HCT116 (cell line): ENCODE results near the gene ZNF469. TPM values are rescaled to one million over a fixed set of nuclear protein-coding genes. Genes with fewer than 3 reads are reported as not detected.

Experiments used
- ATAC-seq: fragments of 200-7000 bp; cut with Tn5 transposase; 2 replicates; pipeline ENCODE4 v1.9.1; 2020; ENCODE audit warnings: mild to moderate bottlenecking, moderate library complexity
- BruUV-seq: library from RNA; stranded (reverse); fragments of 400-500 nt; replicated peaks from 2 replicates; lab custom pipeline; 2021; lab: Mats Ljungman, UMichigan
- CTCF ChIA-PET: fragments of 300-600 bp; sonication (Branson Sonifier 250); formaldehyde crosslinking; loops from one replicate; lab custom pipeline; 2021; ENCODE audit warnings: antibody characterized with exemption; lab: Charles Lee
- POLR2A ChIA-PET: fragments of 300-600, 350-600 bp; sonication (Branson Sonifier 250); formaldehyde crosslinking; loops from one replicate; lab custom pipeline; 2021; ENCODE audit warnings: antibody characterized with exemption; lab: Charles Lee
- RAD21 ChIA-PET, 2 experiments: fragments of 300-600 bp; sonication (Branson Sonifier 250); formaldehyde crosslinking; loops; one replicate each; lab custom pipeline; 2023; ENCODE audit warnings: low total read pairs in 2 of 2; ENCODE audit not compliant: uncharacterized antibody in 2 of 2, unreplicated experiment in 2 of 2, low non-redundant PET in 1 of 2; lab: Charles Lee
- DNase-seq: peaks from one replicate; pipeline ENCODE4 v3.0.0-alpha.2; 2010; ENCODE audit warnings: low read depth, low spot score
- H2AFZ ChIP-seq: fragments of 200-600 bp; shearing (Covaris generic), sonication (generic); 2 replicates; pipeline ENCODE4 v1.6.1; 2017; ENCODE audit warnings: low read depth, mixed run types, mixed read lengths, antibody characterized with exemption, low read length; ENCODE audit not compliant: poor library complexity, severe bottlenecking
- H3K27ac ChIP-seq: 2 replicates; pipeline ENCODE4 v1.5.1; 2012; ENCODE audit warnings: low read depth, low read length
- H3K27me3 ChIP-seq: fragments of 200-600 bp; sonication (generic); 2 replicates; pipeline ENCODE4 v1.6.1; 2016; ENCODE audit warnings: mixed run types, low read length, mixed read lengths; ENCODE audit not compliant: insufficient read depth
- H3K36me3 ChIP-seq, 2 experiments: fragments of 200-500 bp in 1 of 2; fragments of 200-600 bp in 1 of 2; sonication (Bioruptor generic) in 1 of 2; sonication (generic) in 1 of 2; 2 replicates each; pipeline versions ENCODE4 v1.5.1 to v1.6.1; 2014 to 2016; ENCODE audit warnings: low read length in 2 of 2, inconsistent platforms in 1 of 2, mixed read lengths in 1 of 2, mixed run types in 1 of 2; ENCODE audit not compliant: insufficient read depth in 2 of 2, control insufficient read depth in 1 of 2
- H3K4me1 ChIP-seq, 2 experiments: fragments of 200-600 bp in 1 of 2; sonication (generic) in 1 of 2; 2 replicates each; pipeline versions ENCODE4 v1.5.1 to v1.6.1; 2012 to 2017; ENCODE audit warnings: low read length in 2 of 2, inconsistent platforms in 1 of 2, mild to moderate bottlenecking in 1 of 2, mixed read lengths in 1 of 2, mixed run types in 1 of 2, moderate library complexity in 1 of 2; ENCODE audit not compliant: insufficient read depth in 2 of 2, control insufficient read depth in 1 of 2
- H3K4me2 ChIP-seq: fragments of 200-600 bp; sonication (generic); 2 replicates; pipeline ENCODE4 v1.6.1; 2017; ENCODE audit warnings: mixed run types, low read length, mixed read lengths
- H3K4me3 ChIP-seq, 2 experiments: fragments of 200-600 bp in 1 of 2; sonication (generic) in 1 of 2; replicated peaks in 1 of 2; 2 replicates each; pipeline ENCODE4 v1.5.1; 2011 to 2016; ENCODE audit warnings: low read length in 2 of 2, control low read depth in 1 of 2, low read depth in 1 of 2, mild to moderate bottlenecking in 1 of 2, mixed read lengths in 1 of 2, mixed run types in 1 of 2
- H3K79me2 ChIP-seq: fragments of 200-600 bp; sonication (generic); 2 replicates; pipeline ENCODE4 v1.6.1; 2017; ENCODE audit warnings: mild to moderate bottlenecking, mixed run types, low read length, moderate library complexity, mixed read lengths; ENCODE audit not compliant: insufficient read depth
- H3K9ac ChIP-seq: fragments of 200-600 bp; sonication (generic); 2 replicates; pipeline ENCODE4 v1.6.1; 2016; ENCODE audit warnings: low read length, mixed read lengths
- H3K9me2 ChIP-seq: fragments of 200-600 bp; sonication (generic), shearing (Covaris generic); 2 replicates; pipeline ENCODE4 v1.6.1; 2017; ENCODE audit warnings: mixed run types, mild to moderate bottlenecking, moderate library complexity; ENCODE audit not compliant: insufficient read depth
- H3K9me3 ChIP-seq, 2 experiments: fragments of 200-500 bp in 1 of 2; fragments of 200-600 bp in 1 of 2; sonication (Bioruptor generic) in 1 of 2; sonication (generic) in 1 of 2; 2 replicates each; pipeline ENCODE4 v1.6.1; 2014 to 2017; ENCODE audit warnings: low read length in 2 of 2, mixed read lengths in 2 of 2, inconsistent platforms in 1 of 2, low read depth in 1 of 2, mild to moderate bottlenecking in 1 of 2, mixed run types in 1 of 2, moderate library complexity in 1 of 2; ENCODE audit not compliant: control insufficient read depth in 1 of 2, insufficient read depth in 1 of 2
- H4K20me1 ChIP-seq: fragments of 200-600 bp; sonication (generic), shearing (Covaris generic); 2 replicates; pipeline ENCODE4 v1.6.1; 2017; ENCODE audit warnings: mixed run types, mild to moderate bottlenecking, moderate library complexity; ENCODE audit not compliant: insufficient read depth
- EZH2 ChIP-seq: fragments of 200-600 bp; sonication (generic); IDR thresholded peaks from 2 replicates; pipeline ENCODE4 v1.6.1; 2017; ENCODE audit warnings: antibody characterized with exemption, mixed run types
- JUND ChIP-seq: IDR thresholded peaks from 2 replicates; pipeline ENCODE4 v1.6.1; 2012
- POLR2A ChIP-seq: IDR thresholded peaks from 2 replicates; pipeline ENCODE4 v1.7.0; 2011; ENCODE audit warnings: borderline replicate concordance; ENCODE audit not compliant: insufficient read depth, insufficient read length; ENCODE audit errors: extremely low read depth
- SIN3A ChIP-seq: IDR thresholded peaks from 2 replicates; pipeline ENCODE4 v1.6.1; 2012; ENCODE audit warnings: low read depth
- intact Hi-C: fragments of 100-400 bp; cut with micrococcal nuclease; formaldehyde crosslinking; loops from 2 replicates; pipeline ENCODE4 v1.10.0; 2022
- total RNA-seq: library from RNA; stranded (reverse); gene quantifications from one replicate; pipeline ENCODE4 v1.2.1, GENCODE V29; 2021; ENCODE audit not compliant: unreplicated experiment
- TF ChIP-seq, protein P1 (sequence below): IDR thresholded peaks from 2 replicates; pipeline ENCODE4 v1.6.1; 2012; ENCODE audit warnings: low read depth

Gene ZNF469
- total RNA-seq, 1 experiment from 2014 or later, result 5.9 TPM

DNA sequence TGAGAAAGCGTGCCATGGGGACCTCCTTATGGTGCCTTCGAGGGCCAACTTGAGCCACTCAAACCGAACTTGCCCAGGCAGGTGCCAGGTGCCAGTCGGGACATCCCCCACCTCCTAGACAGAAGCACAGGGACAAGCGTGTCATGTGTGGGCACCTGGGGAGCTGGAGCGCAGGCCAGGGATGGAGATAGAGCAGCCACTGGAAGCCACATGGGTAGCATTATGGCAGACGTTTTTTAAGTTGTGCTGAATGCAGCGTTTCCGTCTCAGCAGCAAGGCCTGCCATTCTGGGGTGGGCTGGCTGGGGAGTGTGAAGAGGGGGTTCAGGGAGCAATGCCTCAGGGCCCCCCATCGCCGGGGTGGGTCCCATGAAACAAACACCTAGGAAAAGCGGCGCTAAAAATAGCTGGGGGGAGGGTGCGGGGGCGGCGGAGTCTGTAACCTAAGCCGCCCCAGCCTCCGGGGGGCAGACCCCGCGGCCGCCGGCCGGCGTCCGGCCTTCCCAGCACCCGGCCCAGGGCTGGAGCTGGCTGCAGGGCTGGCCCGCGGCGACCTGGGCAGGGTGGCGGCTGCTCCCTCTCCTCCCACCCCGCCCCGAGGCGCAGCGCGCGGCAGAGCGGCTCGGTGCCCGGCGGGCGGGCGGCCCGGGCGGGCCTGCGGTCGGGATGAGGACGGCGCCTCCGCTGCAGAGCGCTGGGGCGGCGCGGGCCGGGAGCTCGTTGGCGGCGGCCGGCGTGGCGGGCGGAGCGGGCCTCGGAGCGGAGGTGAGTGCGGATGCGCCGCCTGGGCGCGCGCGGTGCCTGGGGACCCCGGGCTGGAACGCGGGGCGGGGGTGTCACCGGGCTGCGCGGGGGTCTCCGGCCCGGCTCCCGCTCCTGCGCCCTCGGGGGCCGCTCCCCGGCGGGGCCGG, at the start of gene ZNF469 (continued):
- TF ChIP-seq, protein P1, sequence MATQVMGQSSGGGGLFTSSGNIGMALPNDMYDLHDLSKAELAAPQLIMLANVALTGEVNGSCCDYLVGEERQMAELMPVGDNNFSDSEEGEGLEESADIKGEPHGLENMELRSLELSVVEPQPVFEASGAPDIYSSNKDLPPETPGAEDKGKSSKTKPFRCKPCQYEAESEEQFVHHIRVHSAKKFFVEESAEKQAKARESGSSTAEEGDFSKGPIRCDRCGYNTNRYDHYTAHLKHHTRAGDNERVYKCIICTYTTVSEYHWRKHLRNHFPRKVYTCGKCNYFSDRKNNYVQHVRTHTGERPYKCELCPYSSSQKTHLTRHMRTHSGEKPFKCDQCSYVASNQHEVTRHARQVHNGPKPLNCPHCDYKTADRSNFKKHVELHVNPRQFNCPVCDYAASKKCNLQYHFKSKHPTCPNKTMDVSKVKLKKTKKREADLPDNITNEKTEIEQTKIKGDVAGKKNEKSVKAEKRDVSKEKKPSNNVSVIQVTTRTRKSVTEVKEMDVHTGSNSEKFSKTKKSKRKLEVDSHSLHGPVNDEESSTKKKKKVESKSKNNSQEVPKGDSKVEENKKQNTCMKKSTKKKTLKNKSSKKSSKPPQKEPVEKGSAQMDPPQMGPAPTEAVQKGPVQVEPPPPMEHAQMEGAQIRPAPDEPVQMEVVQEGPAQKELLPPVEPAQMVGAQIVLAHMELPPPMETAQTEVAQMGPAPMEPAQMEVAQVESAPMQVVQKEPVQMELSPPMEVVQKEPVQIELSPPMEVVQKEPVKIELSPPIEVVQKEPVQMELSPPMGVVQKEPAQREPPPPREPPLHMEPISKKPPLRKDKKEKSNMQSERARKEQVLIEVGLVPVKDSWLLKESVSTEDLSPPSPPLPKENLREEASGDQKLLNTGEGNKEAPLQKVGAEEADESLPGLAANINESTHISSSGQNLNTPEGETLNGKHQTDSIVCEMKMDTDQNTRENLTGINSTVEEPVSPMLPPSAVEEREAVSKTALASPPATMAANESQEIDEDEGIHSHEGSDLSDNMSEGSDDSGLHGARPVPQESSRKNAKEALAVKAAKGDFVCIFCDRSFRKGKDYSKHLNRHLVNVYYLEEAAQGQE, result no peak
- TF ChIP-seq, all 23 proteins: peak for 4

DNA sequence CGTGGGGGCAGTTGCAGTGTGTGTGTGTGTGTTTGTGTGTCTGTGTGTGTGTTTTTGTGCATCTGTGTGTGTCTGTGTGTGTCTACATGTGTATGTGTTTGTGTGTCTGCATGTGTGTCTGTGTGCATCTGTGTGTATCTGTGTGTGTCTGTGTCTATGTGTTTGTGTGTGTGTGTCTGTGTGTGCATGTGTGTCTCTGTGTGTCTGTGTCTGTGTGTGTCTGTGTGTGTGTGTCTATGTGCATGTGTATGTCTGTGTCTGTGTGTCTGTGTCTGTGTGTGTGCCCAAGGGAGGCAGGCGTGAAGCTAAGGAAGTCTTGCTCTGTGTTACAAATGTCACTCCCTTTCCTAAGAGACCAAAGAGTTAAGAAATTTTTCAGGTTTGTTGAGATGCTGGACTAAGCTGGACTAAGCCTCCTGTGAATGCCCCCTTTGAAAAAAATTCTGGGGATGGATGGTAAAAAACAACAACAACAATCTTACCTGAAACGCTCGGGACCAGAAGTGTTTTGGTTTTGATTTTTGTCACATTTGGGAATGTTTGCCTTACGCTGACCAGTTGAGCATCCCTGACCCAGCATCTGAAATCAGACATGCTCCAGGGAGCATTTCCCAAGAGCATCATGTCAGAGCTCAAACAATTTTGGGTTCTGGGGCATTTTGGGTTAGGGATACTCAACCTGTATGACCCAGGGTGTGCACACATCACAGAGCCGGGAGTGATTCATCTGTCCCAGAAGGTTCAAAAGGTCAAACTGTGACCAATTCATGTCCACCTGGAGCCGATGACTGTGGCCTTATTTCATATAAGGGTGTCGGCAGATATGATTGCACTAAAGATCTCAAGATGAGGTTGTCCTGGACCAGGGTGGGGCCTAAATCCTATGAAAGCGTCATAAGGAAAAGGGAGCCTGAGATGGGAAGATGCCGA, 48.6 kb upstream of the ZNF469 start:
- no peaks in the 10 kb centered on the region for H3K27me3 ChIP-seq
- TF ChIP-seq JUND, result no peak
- no peak for TF ChIP-seq POLR2A
- TF ChIP-seq SIN3A, result no peak
- no peak for TF ChIP-seq EZH2
- no peaks in the 10 kb centered on the region for H3K9me2 ChIP-seq
- ATAC-seq (no peak), DNase-seq (no peak)
- H3K9me3 ChIP-seq, result peaks cover 0 to 8% of the 10 kb centered on the region in 2 experiments; a peak in 1 of 4 replicates
- peak overlapping the region; percentile 35 to 48 for H3K4me3 ChIP-seq
- intact Hi-C loops, result no loop called here
- ChIA-PET CTCF (no interaction called here), POLR2A (no interaction called here), RAD21 (no interaction called here)
- H2AFZ ChIP-seq, result no peak overlapping the region
- peak overlapping the region; percentile 74 for H3K4me2 ChIP-seq
- H4K20me1 ChIP-seq, result no peaks in the 10 kb centered on the region
- peaks cover 30 to 55% of the 10 kb centered on the region in 2 experiments for H3K4me1 ChIP-seq
- no peaks in the 10 kb centered on the region for H3K79me2 ChIP-seq
- peak overlapping the region; percentile 97 for H3K27ac ChIP-seq
- TSS peak; percentile 75 for BruUV-seq
- no peaks in the 10 kb centered on the region for H3K36me3 ChIP-seq
- peak overlapping the region; percentile 63 for H3K9ac ChIP-seq
